Chondrocyte (in vitro differentiated cells): ENCODE data around the gene GRIA4. TPM values are rescaled to one million over a fixed set of nuclear protein-coding genes. Genes with fewer than 3 reads are reported as not detected.

Source experiments
- DNase-seq: peaks from one replicate; pipeline ENCODE4 v3.0.0; 2021; ENCODE audit warnings: mixed read lengths, low spot score
- H3K27ac Mint-ChIP-seq: one replicate; pipeline ENCODE4 v1.8.0; 2021; ENCODE audit warnings: mild to moderate bottlenecking, moderate library complexity, mixed read lengths; ENCODE audit not compliant: unreplicated experiment
- H3K27me3 Mint-ChIP-seq: 2 replicates; pipeline ENCODE4 v1.8.0; 2021; ENCODE audit warnings: low read depth, mixed read lengths
- H3K36me3 Mint-ChIP-seq: 2 replicates; pipeline ENCODE4 v1.8.0; 2021; ENCODE audit warnings: low read depth, mixed read lengths
- H3K4me1 Mint-ChIP-seq: 2 replicates; pipeline ENCODE4 v1.8.0; 2021; ENCODE audit warnings: low read depth, mild to moderate bottlenecking, mixed read lengths
- H3K4me3 Mint-ChIP-seq: one replicate; pipeline ENCODE4 v1.8.0; 2021; ENCODE audit warnings: mild to moderate bottlenecking, moderate library complexity, mixed read lengths; ENCODE audit not compliant: unreplicated experiment
- H3K9me3 Mint-ChIP-seq: 2 replicates; pipeline ENCODE4 v1.8.0; 2021; ENCODE audit warnings: low read depth, mixed read lengths
- total RNA-seq: library from RNA; stranded (reverse); gene quantifications from 3 replicates; pipeline ENCODE4 v1.2.1, GENCODE V29; 2021
- TF ChIP-seq, protein P1 (sequence below): fragments of 200-600 bp; sonication (generic); IDR thresholded peaks from 2 replicates; pipeline ENCODE4 v1.5.0; 2021; ENCODE audit warnings: antibody characterized with exemption, mild to moderate bottlenecking, moderate library complexity

Gene GRIA4
- total RNA-seq, 1 donor from 2014 or later: not detected

DNA sequence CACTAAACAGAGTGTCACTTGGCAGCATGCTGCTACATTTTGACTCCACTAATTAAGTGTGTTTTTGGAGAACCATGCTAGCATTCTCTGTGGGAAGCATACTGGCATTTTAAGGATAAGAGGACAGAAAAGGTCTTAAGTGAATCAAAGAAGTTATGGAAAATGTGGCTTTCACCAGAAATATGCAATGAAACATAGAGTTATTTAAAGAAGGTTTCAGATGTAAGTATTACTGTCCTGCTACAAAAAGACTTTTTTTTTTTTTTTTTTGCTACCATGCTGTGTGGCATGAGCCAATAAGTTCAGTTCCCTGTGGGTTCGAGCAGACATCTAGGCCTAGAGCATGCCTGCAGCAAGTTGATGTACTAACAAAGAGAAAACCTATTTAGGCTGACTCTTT is 224.6 kb downstream of the GRIA4 start:
- DNase-seq: no peak
- H3K36me3 Mint-ChIP-seq: no peaks in the 10 kb centered on the region
- no peaks in the 10 kb centered on the region for H3K9me3 Mint-ChIP-seq
- H3K27ac Mint-ChIP-seq: no peak overlapping the region
- peaks cover 5% of the 10 kb centered on the region for H3K4me1 Mint-ChIP-seq
- H3K4me3 Mint-ChIP-seq: no peak overlapping the region
- TF ChIP-seq, protein P1, sequence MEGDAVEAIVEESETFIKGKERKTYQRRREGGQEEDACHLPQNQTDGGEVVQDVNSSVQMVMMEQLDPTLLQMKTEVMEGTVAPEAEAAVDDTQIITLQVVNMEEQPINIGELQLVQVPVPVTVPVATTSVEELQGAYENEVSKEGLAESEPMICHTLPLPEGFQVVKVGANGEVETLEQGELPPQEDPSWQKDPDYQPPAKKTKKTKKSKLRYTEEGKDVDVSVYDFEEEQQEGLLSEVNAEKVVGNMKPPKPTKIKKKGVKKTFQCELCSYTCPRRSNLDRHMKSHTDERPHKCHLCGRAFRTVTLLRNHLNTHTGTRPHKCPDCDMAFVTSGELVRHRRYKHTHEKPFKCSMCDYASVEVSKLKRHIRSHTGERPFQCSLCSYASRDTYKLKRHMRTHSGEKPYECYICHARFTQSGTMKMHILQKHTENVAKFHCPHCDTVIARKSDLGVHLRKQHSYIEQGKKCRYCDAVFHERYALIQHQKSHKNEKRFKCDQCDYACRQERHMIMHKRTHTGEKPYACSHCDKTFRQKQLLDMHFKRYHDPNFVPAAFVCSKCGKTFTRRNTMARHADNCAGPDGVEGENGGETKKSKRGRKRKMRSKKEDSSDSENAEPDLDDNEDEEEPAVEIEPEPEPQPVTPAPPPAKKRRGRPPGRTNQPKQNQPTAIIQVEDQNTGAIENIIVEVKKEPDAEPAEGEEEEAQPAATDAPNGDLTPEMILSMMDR: no peak
- peaks cover 10% of the 10 kb centered on the region for H3K27me3 Mint-ChIP-seq

DNA sequence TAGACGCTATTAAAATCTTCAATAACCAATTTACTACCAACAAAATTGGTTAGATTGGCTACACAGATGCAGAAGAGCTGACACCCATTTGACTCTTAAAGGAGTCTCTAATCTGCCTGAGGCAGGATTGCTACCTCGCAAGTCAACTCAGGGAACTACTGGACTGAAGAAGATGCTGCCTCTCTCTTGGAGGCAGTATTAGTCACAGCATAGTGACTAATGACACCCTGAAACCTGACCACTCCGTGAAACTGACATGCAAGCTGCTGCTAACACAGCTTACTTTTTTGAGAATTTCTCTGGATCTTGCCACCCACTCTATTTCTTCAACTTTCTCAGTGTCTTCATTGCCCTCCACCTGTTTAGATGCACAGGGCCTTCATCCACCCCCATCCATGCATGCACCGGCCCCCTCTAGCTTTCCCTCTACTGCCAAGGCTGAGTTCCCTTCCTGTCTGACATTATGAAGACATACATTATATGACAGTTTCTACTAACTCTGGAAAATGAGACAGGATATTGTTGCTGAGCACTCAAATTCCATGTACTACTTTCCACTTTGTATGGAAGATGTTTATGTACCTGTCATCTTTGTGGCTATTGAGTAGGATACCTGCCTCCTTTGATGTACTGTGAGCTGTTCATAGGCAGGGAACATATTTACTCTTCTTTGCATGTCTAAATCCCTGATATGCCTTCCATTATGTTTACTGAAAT is 229.0 kb downstream of the GRIA4 start:
- H3K36me3 Mint-ChIP-seq: no peaks in the 10 kb centered on the region

DNA sequence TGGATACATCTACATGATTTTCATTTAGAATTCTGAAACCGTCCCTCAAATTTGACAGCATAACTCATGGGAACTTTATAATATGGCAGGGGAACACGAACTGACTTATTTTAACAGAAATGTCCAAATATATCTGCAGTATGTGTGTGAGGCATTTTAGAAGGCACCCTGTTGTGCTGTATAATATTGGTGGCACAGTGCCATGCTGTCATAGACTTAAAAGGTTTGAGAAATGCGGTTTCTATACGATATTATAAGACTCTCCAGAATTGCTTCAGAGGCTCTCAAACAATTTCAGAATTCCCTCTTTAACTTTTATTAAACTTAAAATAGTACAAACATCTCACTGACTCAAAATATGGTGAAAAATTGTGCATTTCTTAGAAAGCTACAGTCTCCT is 230.5 kb downstream of the GRIA4 start:
- TF ChIP-seq, protein P1: no peak
- H3K27ac Mint-ChIP-seq: no peak overlapping the region
- DNase-seq: no peak
- H3K36me3 Mint-ChIP-seq: no peaks in the 10 kb centered on the region
- peaks cover 8% of the 10 kb centered on the region for H3K4me1 Mint-ChIP-seq
- peaks cover 4% of the 10 kb centered on the region for H3K9me3 Mint-ChIP-seq
- peaks cover 3% of the 10 kb centered on the region for H3K27me3 Mint-ChIP-seq
- no peak overlapping the region for H3K4me3 Mint-ChIP-seq

More for the DNA sequence above, 229.0 kb downstream of the GRIA4 start:
- DNase-seq: no peak
- no peak overlapping the region for H3K4me3 Mint-ChIP-seq
- peaks cover 3% of the 10 kb centered on the region for H3K27me3 Mint-ChIP-seq
- H3K4me1 Mint-ChIP-seq: peaks cover 13% of the 10 kb centered on the region
- H3K27ac Mint-ChIP-seq: no peak overlapping the region
- no peaks in the 10 kb centered on the region for H3K9me3 Mint-ChIP-seq
- TF ChIP-seq, protein P1: no peak

DNA sequence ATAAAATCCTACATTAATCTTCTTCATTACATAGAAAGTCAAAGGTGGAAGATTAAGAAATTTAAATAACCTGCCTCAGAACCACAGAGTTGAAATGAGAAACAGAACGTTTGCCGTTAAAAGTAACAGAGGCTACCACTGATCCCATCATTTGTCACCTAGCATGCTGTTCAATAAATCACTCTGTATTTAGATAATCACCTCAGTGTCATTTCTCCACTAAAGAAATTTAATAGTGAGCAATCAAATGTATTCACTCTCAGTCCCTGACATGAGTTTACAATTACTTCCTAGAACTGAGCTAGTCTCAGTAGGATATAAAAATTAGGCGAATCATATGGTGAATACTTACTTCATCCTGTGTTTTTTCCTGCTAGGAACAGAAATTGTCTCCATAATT is 242.5 kb downstream of the GRIA4 start:
- Mint-ChIP-seq H3K27ac (no peak overlapping the region), H3K4me3 (no peak overlapping the region), H3K36me3 (no peaks in the 10 kb centered on the region), H3K4me1 (no peaks in the 10 kb centered on the region), H3K9me3 (no peaks in the 10 kb centered on the region), H3K27me3 (peaks cover 24% of the 10 kb centered on the region)
- no peak for DNase-seq
- TF ChIP-seq, protein P1: no peak

DNA sequence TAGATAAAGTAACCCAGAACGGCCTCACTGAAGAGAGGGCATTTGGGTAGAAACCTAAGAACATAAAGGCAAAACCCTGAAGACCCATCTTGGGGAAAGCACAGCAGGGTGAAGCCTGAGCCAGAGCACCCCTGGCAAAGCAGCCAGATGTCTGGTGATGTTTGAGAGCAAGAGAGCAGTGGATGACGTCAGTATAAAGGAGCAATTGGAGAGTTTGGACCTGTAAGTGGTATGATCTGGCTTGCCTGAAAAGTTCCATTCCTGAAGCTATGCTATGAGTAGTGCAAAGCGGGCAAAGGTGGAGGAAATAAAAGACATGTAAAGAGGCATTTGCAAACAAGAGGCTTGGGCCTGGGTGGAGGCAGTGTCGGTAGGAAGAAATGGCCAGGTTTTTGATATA is 244.4 kb downstream of the GRIA4 start:
- Mint-ChIP-seq H3K36me3 (no peaks in the 10 kb centered on the region), H3K27me3 (peaks cover 26% of the 10 kb centered on the region), H3K4me1 (no peaks in the 10 kb centered on the region), H3K27ac (no peak overlapping the region), H3K9me3 (no peaks in the 10 kb centered on the region), H3K4me3 (no peak overlapping the region)
- DNase-seq: no peak
- TF ChIP-seq, protein P1: no peak
